ENCODE measurements around the gene RASSF3.
A peak's percentile ranks its signal among the peaks of the same experiment; 100 is the strongest.

The RASSF3 gene

GRCh38 chr12:64658892-64659481 is 48.7 kb downstream of the RASSF3 start:
- no peak overlapping the region for H3K27ac ChIP-seq (ENCODE audit: low read depth, low read length)
- WGBS: 96% methylated on average over 3 of the region's 3 CpGs

GRCh38 chr12:64660237-64661018 is 50.1 kb downstream of the RASSF3 start:
- Histone ChIP-seq H3K36me3 (ENCODE audit: insufficient read depth, low read length) (no peaks in the 10 kb centered on the region), H3K27me3 (ENCODE audit: insufficient read depth, low read length) (no peaks in the 10 kb centered on the region), H3K4me1 (ENCODE audit: insufficient read depth, low read length) (peaks cover 8% of the 10 kb centered on the region), H3K27ac (ENCODE audit: low read depth, low read length) (no peak overlapping the region), H3K4me3 (ENCODE audit: low read length) (no peak overlapping the region), H3K9ac (ENCODE audit: low read depth, low read length) (no peak overlapping the region), H3K9me3 (ENCODE audit: insufficient read depth, low read depth, low read length) (no peaks in the 10 kb centered on the region)
- WGBS: 84% methylated on average over 5 of the region's 6 CpGs

More at GRCh38 chr12:64658892-64659481, 48.7 kb downstream of the RASSF3 start:
- Histone ChIP-seq H3K27me3 (ENCODE audit: insufficient read depth, low read length) (no peaks in the 10 kb centered on the region), H3K9ac (ENCODE audit: low read depth, low read length) (no peak overlapping the region), H3K9me3 (ENCODE audit: insufficient read depth, low read depth, low read length) (no peaks in the 10 kb centered on the region), H3K36me3 (ENCODE audit: insufficient read depth, low read length) (no peaks in the 10 kb centered on the region), H3K4me1 (ENCODE audit: insufficient read depth, low read length) (peaks cover 2% of the 10 kb centered on the region; the same call in 1 of the 2 replicates), H3K4me3 (ENCODE audit: low read length) (no peak overlapping the region)

GRCh38 chr12:64663015-64663414 is 52.7 kb downstream of the RASSF3 start:
- H3K9me3 ChIP-seq (ENCODE audit: insufficient read depth, low read depth, low read length): no peaks in the 10 kb centered on the region
- peaks cover 32% of the 10 kb centered on the region for H3K4me1 ChIP-seq (ENCODE audit: insufficient read depth, low read length)
- H3K9ac ChIP-seq (ENCODE audit: low read depth, low read length): no peak overlapping the region
- H3K36me3 ChIP-seq (ENCODE audit: insufficient read depth, low read length): no peaks in the 10 kb centered on the region
- 91% methylated on average over 5 of the region's 5 CpGs for WGBS
- H3K27me3 ChIP-seq (ENCODE audit: insufficient read depth, low read length): no peaks in the 10 kb centered on the region
- H3K27ac ChIP-seq (ENCODE audit: low read depth, low read length): no peak overlapping the region
- no peak overlapping the region for H3K4me3 ChIP-seq (ENCODE audit: low read length)

GRCh38 chr12:64665514-64665913 is 55.2 kb downstream of the RASSF3 start:
- Histone ChIP-seq H3K36me3 (ENCODE audit: insufficient read depth, low read length) (no peaks in the 10 kb centered on the region), H3K4me3 (ENCODE audit: low read length) (no peak overlapping the region), H3K27ac (ENCODE audit: low read depth, low read length) (no peak overlapping the region), H3K9ac (ENCODE audit: low read depth, low read length) (no peak overlapping the region; the same call in 1 of the 2 replicates), H3K4me1 (ENCODE audit: insufficient read depth, low read length) (peaks cover 49% of the 10 kb centered on the region), H3K27me3 (ENCODE audit: insufficient read depth, low read length) (no peaks in the 10 kb centered on the region), H3K9me3 (ENCODE audit: insufficient read depth, low read depth, low read length) (no peaks in the 10 kb centered on the region)
- WGBS: 78% methylated on average over 4 of the region's 4 CpGs

- H3K9ac ChIP-seq (ENCODE audit: low read depth, low read length): no peak overlapping the region
Measured at GRCh38 chr12:64666054-64666914, 56.0 kb downstream of the RASSF3 start.

GRCh38 chr12:64667793-64668192 is 57.5 kb downstream of the RASSF3 start:
- 98% methylated on average over 2 of the region's 2 CpGs for WGBS
- no peaks in the 10 kb centered on the region for H3K36me3 ChIP-seq (ENCODE audit: insufficient read depth, low read length)
- H3K27ac ChIP-seq (ENCODE audit: low read depth, low read length): no peak overlapping the region
- no peaks in the 10 kb centered on the region for H3K9me3 ChIP-seq (ENCODE audit: insufficient read depth, low read depth, low read length)
- H3K27me3 ChIP-seq (ENCODE audit: insufficient read depth, low read length): no peaks in the 10 kb centered on the region
- H3K4me1 ChIP-seq (ENCODE audit: insufficient read depth, low read length): peaks cover 66% of the 10 kb centered on the region
- H3K9ac ChIP-seq (ENCODE audit: low read depth, low read length): no peak overlapping the region
- H3K4me3 ChIP-seq (ENCODE audit: low read length): no peak overlapping the region

More at GRCh38 chr12:64666054-64666914, 56.0 kb downstream of the RASSF3 start:
- Histone ChIP-seq H3K4me1 (ENCODE audit: insufficient read depth, low read length) (peaks cover 57% of the 10 kb centered on the region), H3K4me3 (ENCODE audit: low read length) (no peak overlapping the region), H3K27me3 (ENCODE audit: insufficient read depth, low read length) (no peaks in the 10 kb centered on the region), H3K27ac (ENCODE audit: low read depth, low read length) (no peak overlapping the region), H3K9me3 (ENCODE audit: insufficient read depth, low read depth, low read length) (no peaks in the 10 kb centered on the region), H3K36me3 (ENCODE audit: insufficient read depth, low read length) (no peaks in the 10 kb centered on the region)
- 91% methylated on average over 2 of the region's 3 CpGs for WGBS

- H3K9ac ChIP-seq (ENCODE audit: low read depth, low read length): peak overlapping the region; percentile 17; the same call in 1 of the 2 replicates
- no peaks in the 10 kb centered on the region for H3K36me3 ChIP-seq (ENCODE audit: insufficient read depth, low read length)
- WGBS: 36% methylated on average over 9 of the region's 10 CpGs
Measured at GRCh38 chr12:64669270-64669842, 59.1 kb downstream of the RASSF3 start.

GRCh38 chr12:64670019-64670418 is 59.7 kb downstream of the RASSF3 start:
- Histone ChIP-seq H3K27me3 (ENCODE audit: insufficient read depth, low read length) (no peaks in the 10 kb centered on the region), H3K27ac (ENCODE audit: low read depth, low read length) (no peak overlapping the region), H3K9ac (ENCODE audit: low read depth, low read length) (no peak overlapping the region), H3K36me3 (ENCODE audit: insufficient read depth, low read length) (no peaks in the 10 kb centered on the region), H3K9me3 (ENCODE audit: insufficient read depth, low read depth, low read length) (no peaks in the 10 kb centered on the region), H3K4me3 (ENCODE audit: low read length) (no peak overlapping the region), H3K4me1 (ENCODE audit: insufficient read depth, low read length) (peaks cover 79% of the 10 kb centered on the region)
- WGBS: 75% methylated on average over 4 of the region's 4 CpGs

More at GRCh38 chr12:64669270-64669842, 59.1 kb downstream of the RASSF3 start:
- H3K9me3 ChIP-seq (ENCODE audit: insufficient read depth, low read depth, low read length): no peaks in the 10 kb centered on the region
- no peak overlapping the region for H3K4me3 ChIP-seq (ENCODE audit: low read length)
- H3K27ac ChIP-seq (ENCODE audit: low read depth, low read length): peak overlapping the region; percentile 39
- peaks cover 76% of the 10 kb centered on the region for H3K4me1 ChIP-seq (ENCODE audit: insufficient read depth, low read length)
- no peaks in the 10 kb centered on the region for H3K27me3 ChIP-seq (ENCODE audit: insufficient read depth, low read length)

GRCh38 chr12:64670919-64671639 is 60.8 kb downstream of the RASSF3 start:
- peak overlapping the region; percentile 38 for H3K27ac ChIP-seq (ENCODE audit: low read depth, low read length)
- 62% methylated on average over 6 of the region's 8 CpGs for WGBS
- H3K36me3 ChIP-seq (ENCODE audit: insufficient read depth, low read length): no peaks in the 10 kb centered on the region
- H3K27me3 ChIP-seq (ENCODE audit: insufficient read depth, low read length): no peaks in the 10 kb centered on the region
- H3K9ac ChIP-seq (ENCODE audit: low read depth, low read length): no peak overlapping the region
- H3K4me1 ChIP-seq (ENCODE audit: insufficient read depth, low read length): peaks cover 68% of the 10 kb centered on the region
- H3K4me3 ChIP-seq (ENCODE audit: low read length): no peak overlapping the region
- H3K9me3 ChIP-seq (ENCODE audit: insufficient read depth, low read depth, low read length): no peaks in the 10 kb centered on the region

GRCh38 chr12:64671681-64672080 is 61.4 kb downstream of the RASSF3 start:
- no peak overlapping the region; the same call in 1 of the 2 replicates for H3K27ac ChIP-seq (ENCODE audit: low read depth, low read length)

More at GRCh38 chr12:64671681-64672080, 61.4 kb downstream of the RASSF3 start:
- Histone ChIP-seq H3K9me3 (ENCODE audit: insufficient read depth, low read depth, low read length) (no peaks in the 10 kb centered on the region), H3K9ac (ENCODE audit: low read depth, low read length) (no peak overlapping the region), H3K4me1 (ENCODE audit: insufficient read depth, low read length) (peaks cover 62% of the 10 kb centered on the region), H3K4me3 (ENCODE audit: low read length) (no peak overlapping the region), H3K36me3 (ENCODE audit: insufficient read depth, low read length) (no peaks in the 10 kb centered on the region), H3K27me3 (ENCODE audit: insufficient read depth, low read length) (no peaks in the 10 kb centered on the region)
- 87% methylated on average over 1 of the region's 4 CpGs for WGBS

Data from HUES64 (cell line).